HG03460 (cell line): ENCODE data around the gene RPS25.
"Not testable (repeated sequence)": the region's sequence is repeated elsewhere in the genome, so short reads cannot be mapped to it uniquely, and the experiment has no call there.

Experiments used
- ATAC-seq: cut with Tn5 transposase; IDR thresholded peaks from one replicate; pipeline ENCODE4 v1.9.1; 2021; ENCODE audit not compliant: unreplicated experiment

The RPS25 gene

GRCh38 chr11:119039471-119039870 lies 21.3 kb upstream of the RPS25 start:
- not testable (repeated sequence) for ATAC-seq

GRCh38 chr11:119038884-119039283 lies 20.7 kb upstream of the RPS25 start:
- ATAC-seq, result no peak

- no peak for ATAC-seq
Observed at GRCh38 chr11:119034813-119035212, 16.7 kb upstream of the RPS25 start.

GRCh38 chr11:119033421-119033820 lies 15.3 kb upstream of the RPS25 start:
- not testable (repeated sequence) for ATAC-seq

GRCh38 chr11:119031912-119032280 lies 13.8 kb upstream of the RPS25 start:
- ATAC-seq, result no peak

- ATAC-seq, result peak; percentile 82
Observed at GRCh38 chr11:119030329-119031047, 12.3 kb upstream of the RPS25 start, which contains the start of gene SLC37A4. SLC37A4 (minus strand) TSS chr11:119030877.

- ATAC-seq, result peak; percentile 17
Observed at GRCh38 chr11:119030029-119030328, 11.8 kb upstream of the RPS25 start.

- ATAC-seq, result no peak
Observed at GRCh38 chr11:119029340-119030028, 11.3 kb upstream of the RPS25 start.

- no peak for ATAC-seq
Observed at GRCh38 chr11:119029069-119029339, 10.9 kb upstream of the RPS25 start.

GRCh38 chr11:119028346-119029068 lies 10.4 kb upstream of the RPS25 start:
- no peak for ATAC-seq

GRCh38 chr11:119027561-119028345 lies 9.6 kb upstream of the RPS25 start:
- ATAC-seq, result no peak

- no peak for ATAC-seq
Observed at GRCh38 chr11:119026970-119027369, 8.8 kb upstream of the RPS25 start.

GRCh38 chr11:119025978-119026766 lies 8.0 kb upstream of the RPS25 start:
- no peak for ATAC-seq

GRCh38 chr11:119025541-119025940 lies 7.4 kb upstream of the RPS25 start:
- ATAC-seq, result no peak

- ATAC-seq, result no peak
Observed at GRCh38 chr11:119025099-119025473, 6.9 kb upstream of the RPS25 start.

GRCh38 chr11:119024430-119025098 lies 6.4 kb upstream of the RPS25 start:
- ATAC-seq, result no peak

- ATAC-seq, result no peak
Observed at GRCh38 chr11:119023741-119024140, 5.6 kb upstream of the RPS25 start.

GRCh38 chr11:119021631-119022030 lies 3.5 kb upstream of the RPS25 start:
- ATAC-seq, result no peak

- ATAC-seq, result no peak
Observed at GRCh38 chr11:119019996-119020395, 1.9 kb upstream of the RPS25 start.

- not testable (repeated sequence) for ATAC-seq
Observed at GRCh38 chr11:119017377-119017776, 766 bp downstream of the RPS25 start.
